A549 (cell line): ENCODE measurements around the gene KCNQ2.

Experiments used
- CTCF ChIP-seq: fragments of >200 bp; sonication (Bioruptor Twin); formaldehyde crosslinking; IDR thresholded peaks from 3 replicates; pipeline ENCODE4 v1.5.1; 2016
- EHF ChIP-seq: fragments of 250-450 bp; sonication (Bioruptor Pico); IDR thresholded peaks from 2 replicates; pipeline ENCODE4 v1.5.0; 2020; ENCODE audit warnings: mild to moderate bottlenecking
- ESRRA ChIP-seq: fragments of 150-350 bp; IDR thresholded peaks from 2 replicates; pipeline ENCODE4 v1.6.1; 2014; ENCODE audit warnings: mild to moderate bottlenecking, low read length, borderline replicate concordance
- HDAC2 ChIP-seq: fragments of 200-600 bp; sonication (generic); IDR thresholded peaks from 2 replicates; pipeline ENCODE4 v1.6.1; 2016
- HOXB5 ChIP-seq: fragments of 250-450 bp; sonication (Bioruptor Pico); IDR thresholded peaks from 2 replicates; pipeline ENCODE4 v1.5.0; 2020; ENCODE audit warnings: mild to moderate bottlenecking, moderate library complexity
- MYC ChIP-seq: IDR thresholded peaks from 2 replicates; pipeline ENCODE4 v1.6.1; 2012; ENCODE audit warnings: mild to moderate bottlenecking, inconsistent platforms, low read length, improper control_type of control experiment, borderline replicate concordance
- POLR2A ChIP-seq: IDR thresholded peaks from 2 replicates; pipeline ENCODE4 v1.6.1; 2012; ENCODE audit warnings: mild to moderate bottlenecking, low read length
- RCOR1 ChIP-seq: fragments of 150-350 bp; IDR thresholded peaks from 2 replicates; pipeline ENCODE4 v1.6.1; 2014; ENCODE audit warnings: antibody characterized with exemption, low read length, low read depth
- SMC3 ChIP-seq: fragments of >200 bp; sonication (Bioruptor Twin); formaldehyde crosslinking; IDR thresholded peaks from 3 replicates; pipeline ENCODE4 v1.6.1; 2018; ENCODE audit warnings: inconsistent platforms
- TF ChIP-seq, protein P1 (sequence below): fragments of >200 bp; sonication (Bioruptor Twin); formaldehyde crosslinking; IDR thresholded peaks from 2 replicates; pipeline ENCODE4 v1.6.1; 2016
- TF ChIP-seq, protein P2 (sequence below): IDR thresholded peaks from 2 replicates; pipeline ENCODE4 v1.6.1; 2012

GRCh38 chr20:63360850-63361518 is 111.5 kb downstream of the KCNQ2 start, which contains the start of gene CHRNA4:
- TF ChIP-seq SMC3 = no peak
- TF ChIP-seq MYC = no peak
- TF ChIP-seq RCOR1 = no peak
- no peak for TF ChIP-seq CTCF
- TF ChIP-seq, protein P1, sequence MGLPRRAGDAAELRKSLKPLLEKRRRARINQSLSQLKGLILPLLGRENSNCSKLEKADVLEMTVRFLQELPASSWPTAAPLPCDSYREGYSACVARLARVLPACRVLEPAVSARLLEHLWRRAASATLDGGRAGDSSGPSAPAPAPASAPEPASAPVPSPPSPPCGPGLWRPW = no peak
- TF ChIP-seq ESRRA = no peak
- TF ChIP-seq EHF (CRISPR knock-in tag) = no peak
- no peak for TF ChIP-seq POLR2A
- TF ChIP-seq, protein P2, sequence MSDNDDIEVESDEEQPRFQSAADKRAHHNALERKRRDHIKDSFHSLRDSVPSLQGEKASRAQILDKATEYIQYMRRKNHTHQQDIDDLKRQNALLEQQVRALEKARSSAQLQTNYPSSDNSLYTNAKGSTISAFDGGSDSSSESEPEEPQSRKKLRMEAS = no peak
- TF ChIP-seq HDAC2 = no peak
- no peak for TF ChIP-seq HOXB5
